ENCODE measurements around the gene POLR3H.

The POLR3H gene

DNA sequence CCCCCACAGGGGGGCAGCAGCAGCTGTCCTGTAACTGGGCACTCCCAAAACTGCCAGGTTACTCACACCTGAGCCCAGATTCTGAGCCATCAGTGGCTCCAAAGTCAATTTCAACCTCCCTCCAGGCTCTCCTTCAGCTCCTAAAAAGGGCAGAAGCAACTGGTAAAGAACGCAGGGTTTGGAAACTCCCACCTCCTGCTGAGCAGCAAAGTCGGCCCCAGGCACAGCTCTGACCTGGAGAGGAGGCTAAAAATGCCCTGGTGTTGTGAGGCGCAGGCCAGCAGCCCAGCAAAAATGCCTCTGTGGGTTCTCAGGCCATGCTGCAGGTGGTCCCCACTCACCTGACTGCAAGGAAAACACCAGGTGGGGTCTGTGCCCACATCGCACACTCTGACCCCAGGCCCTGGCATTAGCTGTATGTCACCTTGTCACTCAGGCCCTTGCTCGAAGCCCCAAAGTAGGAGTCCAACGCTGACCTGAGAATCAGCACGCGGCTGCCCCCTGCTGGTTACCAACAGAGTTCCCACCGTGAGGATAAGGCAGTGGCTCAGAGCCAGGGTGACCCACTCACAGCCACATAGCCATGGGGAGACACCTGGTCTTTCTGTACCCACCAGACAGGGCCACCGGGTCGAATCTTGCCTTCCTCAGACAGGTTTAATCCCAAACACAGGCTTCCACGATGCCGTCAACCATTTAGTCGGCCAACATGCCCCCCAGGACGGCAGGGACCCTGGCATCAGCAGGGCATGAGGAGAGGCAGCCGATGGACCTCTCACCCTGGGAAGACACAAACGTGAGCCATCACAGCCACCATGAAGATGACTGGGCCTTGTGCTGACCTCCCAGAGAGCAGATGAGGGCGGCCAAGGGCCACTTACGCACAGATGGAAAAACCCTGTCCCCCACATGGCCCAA lies 11.1 kb downstream of the POLR3H start:
- DNase-seq, result peak; percentile 61

GRCh38 chr22:41531715-41532477 lies 12.4 kb downstream of the POLR3H start:
- DNase-seq, result no peak

GRCh38 chr22:41530890-41531714 lies 13.2 kb downstream of the POLR3H start:
- no peak for DNase-seq

GRCh38 chr22:41528938-41529561 lies 15.2 kb downstream of the POLR3H start:
- no peak for DNase-seq

DNA sequence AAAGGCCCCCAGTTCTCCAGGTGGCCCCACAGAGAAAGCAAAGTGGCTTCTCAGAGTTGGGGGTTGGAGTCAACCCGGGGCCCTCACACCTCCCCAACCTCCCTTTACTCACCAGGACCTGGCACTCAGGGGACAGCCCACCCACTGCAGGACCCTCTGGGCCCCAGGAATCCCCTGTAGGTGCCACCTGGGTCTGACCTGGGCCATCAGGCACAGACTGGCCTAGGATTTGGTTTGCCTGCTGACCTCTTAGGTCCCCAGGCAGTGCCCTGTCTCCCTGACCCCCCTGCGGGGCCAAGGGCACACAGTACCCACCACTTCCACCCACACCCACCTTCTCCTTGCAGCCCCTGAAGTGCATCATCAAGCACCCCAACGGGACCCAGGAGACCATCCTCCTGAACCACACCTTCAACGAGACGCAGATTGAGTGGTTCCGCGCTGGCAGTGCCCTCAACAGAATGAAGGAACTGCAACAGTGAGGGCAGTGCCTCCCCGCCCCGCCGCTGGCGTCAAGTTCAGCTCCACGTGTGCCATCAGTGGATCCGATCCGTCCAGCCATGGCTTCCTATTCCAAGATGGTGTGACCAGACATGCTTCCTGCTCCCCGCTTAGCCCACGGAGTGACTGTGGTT lies 16.0 kb downstream of the POLR3H start:
- DNase-seq, result no peak

GRCh38 chr22:41526830-41527799 lies 17.2 kb downstream of the POLR3H start:
- peak; percentile 45 for DNase-seq

- DNase-seq, result no peak
These were observed 17.9 kb downstream of the POLR3H start for GRCh38 chr22:41526226-41526829.

- DNase-seq, result no peak
These were observed 18.6 kb downstream of the POLR3H start for GRCh38 chr22:41525450-41526225.

DNA sequence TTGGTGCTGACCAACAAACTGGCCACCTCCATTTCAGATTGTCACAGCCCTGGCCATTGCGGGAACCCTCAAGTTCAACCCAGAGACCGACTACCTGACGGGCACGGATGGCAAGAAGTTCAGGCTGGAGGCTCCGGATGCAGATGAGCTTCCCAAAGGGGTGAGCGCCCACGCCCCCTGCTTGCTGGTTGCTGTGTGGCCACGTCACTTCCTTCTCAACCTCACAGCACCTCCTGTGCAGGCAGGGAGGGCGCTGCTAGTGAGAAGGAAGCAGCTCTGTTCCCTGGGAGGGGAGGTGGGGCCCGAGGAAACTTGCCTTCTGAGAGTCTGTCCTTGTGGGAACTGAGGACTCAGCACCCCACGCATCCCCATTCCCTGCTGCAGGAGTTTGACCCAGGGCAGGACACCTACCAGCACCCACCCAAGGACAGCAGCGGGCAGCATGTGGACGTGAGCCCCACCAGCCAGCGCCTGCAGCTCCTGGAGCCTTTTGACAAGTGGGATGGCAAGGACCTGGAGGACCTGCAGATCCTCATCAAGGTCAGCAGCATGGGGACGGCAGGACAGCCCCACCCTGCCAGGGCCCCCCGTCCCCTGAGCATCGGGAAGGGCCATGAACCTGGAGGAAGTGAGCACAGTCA lies 19.3 kb downstream of the POLR3H start:
- no peak for DNase-seq

DNA sequence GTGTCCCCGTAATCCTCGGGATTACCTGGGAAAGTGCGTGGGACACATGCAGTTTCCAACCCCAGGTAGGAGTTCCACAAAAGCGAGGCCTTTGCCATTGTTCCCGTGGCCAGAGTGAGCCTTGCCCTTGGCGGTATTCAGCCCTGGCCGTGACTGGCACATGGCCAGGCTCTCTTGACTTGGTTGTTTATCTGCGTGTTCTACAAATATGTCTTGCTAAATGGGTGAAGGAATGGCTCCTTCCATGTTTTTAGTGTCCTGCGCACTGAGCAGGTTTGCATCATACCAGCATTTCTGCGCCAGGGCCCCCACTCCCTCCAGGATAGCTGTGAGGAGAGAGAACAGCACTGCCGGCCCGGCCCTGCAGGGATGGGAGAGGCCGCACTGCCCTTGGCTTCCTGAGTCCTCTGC lies 20.0 kb downstream of the POLR3H start:
- no peak for DNase-seq

- peak; percentile 67 for DNase-seq
These were observed 20.6 kb downstream of the POLR3H start for GRCh38 chr22:41523464-41524221.

DNA sequence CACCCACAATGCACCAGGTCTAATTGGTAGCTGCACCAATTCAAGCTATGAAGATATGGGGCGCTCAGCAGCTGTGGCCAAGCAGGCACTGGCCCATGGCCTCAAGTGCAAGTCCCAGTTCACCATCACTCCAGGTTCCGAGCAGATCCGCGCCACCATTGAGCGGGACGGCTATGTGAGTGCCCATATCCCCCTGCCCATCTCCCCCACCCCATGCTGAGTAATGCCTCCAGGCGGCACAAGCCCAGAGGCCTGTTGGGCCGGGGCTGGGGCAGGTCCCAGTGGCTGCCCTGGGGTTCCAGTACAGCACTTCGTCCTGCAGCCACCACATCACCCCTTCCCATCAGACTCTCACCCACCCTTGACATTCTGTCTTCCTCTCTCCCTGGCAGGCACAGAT lies 21.5 kb downstream of the POLR3H start:
- DNase-seq, result no peak

- no peak for DNase-seq
These were observed 23.1 kb downstream of the POLR3H start for GRCh38 chr22:41521126-41521525.

DNA sequence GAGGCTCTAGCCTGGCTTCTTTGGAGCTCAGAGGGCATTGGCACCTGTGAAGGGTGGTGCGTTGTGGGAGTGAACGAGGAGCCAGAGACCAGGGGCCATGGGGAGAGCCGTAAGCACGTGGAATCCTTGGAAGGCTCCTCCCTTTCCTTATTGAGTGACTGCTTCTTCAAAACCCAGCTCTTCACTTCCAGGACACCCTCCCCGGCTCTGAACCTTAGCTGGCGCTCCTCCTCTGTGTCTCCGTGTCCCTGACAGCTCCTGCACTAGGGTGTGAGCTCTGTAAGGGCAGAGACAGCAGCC lies 26.3 kb downstream of the POLR3H start:
- no peak for DNase-seq

DNA sequence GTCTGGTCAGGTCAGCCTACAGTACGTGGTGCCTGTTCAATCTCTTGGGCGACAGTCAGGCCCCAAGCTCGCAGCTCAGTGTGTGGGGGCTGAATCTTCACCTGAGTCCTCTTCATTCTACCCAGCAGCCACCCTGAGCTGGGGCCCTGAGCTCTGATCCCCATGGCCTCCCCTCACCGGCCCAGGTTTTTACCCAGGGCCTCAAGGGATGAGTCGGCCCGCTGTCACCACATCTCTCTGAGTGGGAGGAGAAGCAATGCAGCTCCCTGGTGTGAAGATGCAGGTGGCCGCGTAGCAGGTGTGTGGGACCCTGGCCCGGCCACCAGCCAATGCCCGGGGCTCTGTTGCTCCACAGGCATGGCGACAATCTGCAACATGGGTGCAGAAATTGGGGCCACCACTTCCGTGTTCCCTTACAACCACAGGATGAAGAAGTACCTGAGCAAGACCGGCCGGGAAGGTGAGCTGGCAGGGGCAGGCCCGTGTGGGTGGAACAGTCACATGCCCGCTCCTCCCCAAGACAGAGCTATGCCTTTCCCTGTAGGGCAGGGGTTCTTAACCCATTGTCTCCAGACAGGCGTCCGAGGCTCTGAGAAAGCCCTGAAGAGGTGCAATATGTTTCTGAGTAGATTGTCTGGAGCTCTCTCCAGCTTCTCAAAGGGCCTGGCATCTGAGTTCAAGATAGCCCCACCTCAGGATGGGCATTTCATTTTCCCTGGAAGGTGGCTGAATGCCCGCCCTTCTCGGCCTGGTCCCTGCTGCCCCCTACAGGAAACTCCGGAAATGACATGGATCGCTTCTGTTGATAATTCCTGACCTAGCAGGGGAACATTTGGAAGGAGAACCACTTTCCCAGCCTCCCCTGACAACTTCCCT lies 26.9 kb downstream of the POLR3H start:
- DNase-seq, result peak; percentile 63

DNA sequence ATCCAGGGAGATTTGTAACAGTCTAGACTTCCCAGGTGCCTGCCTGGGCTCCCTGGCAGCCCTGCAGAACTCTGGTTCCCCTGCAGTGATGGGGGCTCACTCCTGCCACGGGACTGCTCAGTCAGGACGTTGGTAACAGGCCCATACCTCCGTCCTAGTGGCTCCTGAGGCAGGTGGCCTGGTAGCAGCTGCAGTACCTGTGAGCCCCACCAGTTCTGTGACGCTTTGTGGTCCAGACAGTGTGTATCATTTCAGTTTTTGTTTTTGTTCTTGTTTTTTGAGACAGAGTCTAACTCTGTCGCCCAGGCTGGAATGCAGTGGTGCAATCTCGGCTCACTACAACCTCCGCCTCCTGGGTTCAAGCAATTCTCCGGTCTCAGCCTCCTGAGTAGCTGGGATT lies 27.8 kb downstream of the POLR3H start:
- DNase-seq, result no peak

- DNase-seq, result no peak
These were observed 30.9 kb downstream of the POLR3H start for GRCh38 chr22:41513391-41513790.

All from EL (cell line).